Measurements from ENCODE around the gene KLHL21. TPM values are rescaled to one million over a fixed set of nuclear protein-coding genes. Genes with fewer than 3 reads are reported as not detected.
"Not testable (repeated sequence)": the region's sequence is repeated elsewhere in the genome, so short reads cannot be mapped to it uniquely, and the experiment has no call there.

KLHL21 gene
- total RNA-seq, 1 donor: 51.8 TPM

- no peak for DNase-seq (ENCODE audit: low read depth)
- no peak overlapping the region for H3K4me3 ChIP-seq (ENCODE audit: low read depth, low read length)
- no peak for TF ChIP-seq CTCF (IDR thresholded peaks at IDR 0.05; ENCODE audit: insufficient read depth, low read depth, low read length)
Measured at GRCh38 chr1:6569033-6569432, 33.6 kb downstream of the KLHL21 start.

GRCh38 chr1:6560267-6560666, 42.4 kb downstream of the KLHL21 start:
- no peak for DNase-seq (ENCODE audit: low read depth)
- H3K4me3 ChIP-seq (ENCODE audit: low read depth, low read length): no peak overlapping the region
- TF ChIP-seq CTCF (IDR thresholded peaks at IDR 0.05; ENCODE audit: insufficient read depth, low read depth, low read length): no peak

GRCh38 chr1:6559161-6559560, 43.5 kb downstream of the KLHL21 start:
- not testable (repeated sequence) for DNase-seq (ENCODE audit: low read depth); H3K4me3 ChIP-seq (ENCODE audit: low read depth, low read length)

GRCh38 chr1:6557597-6557996, 45.1 kb downstream of the KLHL21 start:
- DNase-seq (ENCODE audit: low read depth): no peak
- H3K4me3 ChIP-seq (ENCODE audit: low read depth, low read length): no peak overlapping the region
- no peak for TF ChIP-seq CTCF (IDR thresholded peaks at IDR 0.05; ENCODE audit: insufficient read depth, low read depth, low read length)

GRCh38 chr1:6554907-6555778, 47.5 kb downstream of the KLHL21 start, which contains the start of gene TAS1R1:
TAS1R1 (plus strand) TSS chr1:6555307; CDS start chr1:6555374, 67 bp downstream.
- TF ChIP-seq CTCF (IDR thresholded peaks at IDR 0.05; ENCODE audit: insufficient read depth, low read depth, low read length): no peak
- no peak for DNase-seq (ENCODE audit: low read depth)
- H3K4me3 ChIP-seq (ENCODE audit: low read depth, low read length): peak within 1 kb of the TSS; percentile 98

GRCh38 chr1:6554031-6554906, 48.4 kb downstream of the KLHL21 start, which contains the start of gene NOL9:
NOL9 (minus strand) TSS chr1:6554513; CDS start chr1:6554502, 11 bp downstream.
- DNase-seq (ENCODE audit: low read depth): peak; percentile 91
- peak within 1 kb of the TSS; percentile 98 for H3K4me3 ChIP-seq (ENCODE audit: low read depth, low read length)
- peak; percentile 89 for TF ChIP-seq CTCF (IDR thresholded peaks at IDR 0.05; ENCODE audit: insufficient read depth, low read depth, low read length)

GRCh38 chr1:6547301-6547700, 55.4 kb downstream of the KLHL21 start:
- TF ChIP-seq CTCF (IDR thresholded peaks at IDR 0.05; ENCODE audit: insufficient read depth, low read depth, low read length): peak; percentile 14
- no peak for DNase-seq (ENCODE audit: low read depth)

More at GRCh38 chr1:6547301-6547700, 55.4 kb downstream of the KLHL21 start:
- no peak overlapping the region for H3K4me3 ChIP-seq (ENCODE audit: low read depth, low read length)

Measured in fibroblast of villous mesenchyme (primary cell).